Adrenal gland (tissue), 5 donors: ENCODE data around the gene RSPO1.

Source experiments
- CTCF ChIP-seq, 6 experiments: fragments of 450-650 bp in 4 of 6; fragments of 200-600 bp in 2 of 6; sonication (generic) in 1 of 6; IDR thresholded peaks; 1 replicate in 5 of 6; 2 replicates in 1 of 6; pipeline versions ENCODE4 v1.5.1 to v1.8.0; 2016 to 2021; ENCODE audit warnings: antibody characterized with exemption in 6 of 6, mild to moderate bottlenecking in 2 of 6, moderate library complexity in 1 of 6
- POLR2A ChIP-seq, 2 donors: fragments of 450-650 bp; IDR thresholded peaks; one replicate each; pipeline ENCODE4 v1.6.1; 2017; ENCODE audit warnings: antibody characterized with exemption in 2 of 2, mild to moderate bottlenecking in 2 of 2, moderate library complexity in 1 of 2
- donor health status: DM: no; HTN: no; CAD: no.

- TF ChIP-seq CTCF (IDR thresholded peaks at IDR 0.05) = no peak
- TF ChIP-seq POLR2A (IDR thresholded peaks at IDR 0.05) = no peak
Observed at GRCh38 chr1:37680933-37681332, 46.2 kb upstream of the RSPO1 start.
